AG04450 (cell line): Measurements from ENCODE around the gene SEC16B. TPM values are rescaled to one million over a fixed set of nuclear protein-coding genes. Genes with fewer than 3 reads are reported as not detected.
"Not testable (repeated sequence)": the region's sequence is repeated elsewhere in the genome, so short reads cannot be mapped to it uniquely, and the experiment has no call there.

Experiments
- CTCF ChIA-PET: fragments of 300-600, 350-600 bp; formaldehyde crosslinking; extraction: SDS; loops from one replicate; lab custom pipeline; 2022; ENCODE audit warnings: antibody characterized with exemption, inconsistent platforms; lab: Charles Lee
- POLR2A ChIA-PET: fragments of 350-600 bp; formaldehyde crosslinking; extraction: SDS; loops from one replicate; lab custom pipeline; 2021; ENCODE audit warnings: antibody characterized with exemption, inconsistent platforms; lab: Yijun Ruan, JAX
- DNase-seq: peaks from one replicate; pipeline ENCODE4 v3.0.0-alpha.2; 2011; ENCODE audit warnings: low read depth, low spot score
- H3K27ac ChIP-seq: one replicate; pipeline ENCODE4 v1.5.1; 2012; ENCODE audit warnings: low read depth, low read length, control low read depth
- H3K27me3 ChIP-seq: one replicate; pipeline ENCODE4 v1.6.0; 2012; ENCODE audit warnings: low read length; ENCODE audit not compliant: control insufficient read depth, insufficient read depth
- H3K4me3 ChIP-seq: 2 replicates; pipeline ENCODE4 v1.5.1; 2011; ENCODE audit warnings: mild to moderate bottlenecking, low read depth, low read length, control low read depth
- H3K9me3 ChIP-seq: 2 replicates; pipeline ENCODE4 v1.5.1; 2012; ENCODE audit warnings: low read length; ENCODE audit not compliant: control insufficient read depth, insufficient read depth
- polyA plus RNA-seq: library from polyadenylated mRNA; depleted of rRNA; stranded (reverse); fragments of >200 nt; gene quantifications from 2 replicates; pipeline ENCODE4 v1.2.3, GENCODE V29; 2011
- TF ChIP-seq, protein P1 (sequence below): IDR thresholded peaks from 2 replicates; pipeline ENCODE4 v1.5.1; 2011; ENCODE audit warnings: low read depth, low read length, control low read depth, inconsistent platforms

Gene SEC16B
- polyA plus RNA-seq, 1 experiment: 4.0 TPM

DNA sequence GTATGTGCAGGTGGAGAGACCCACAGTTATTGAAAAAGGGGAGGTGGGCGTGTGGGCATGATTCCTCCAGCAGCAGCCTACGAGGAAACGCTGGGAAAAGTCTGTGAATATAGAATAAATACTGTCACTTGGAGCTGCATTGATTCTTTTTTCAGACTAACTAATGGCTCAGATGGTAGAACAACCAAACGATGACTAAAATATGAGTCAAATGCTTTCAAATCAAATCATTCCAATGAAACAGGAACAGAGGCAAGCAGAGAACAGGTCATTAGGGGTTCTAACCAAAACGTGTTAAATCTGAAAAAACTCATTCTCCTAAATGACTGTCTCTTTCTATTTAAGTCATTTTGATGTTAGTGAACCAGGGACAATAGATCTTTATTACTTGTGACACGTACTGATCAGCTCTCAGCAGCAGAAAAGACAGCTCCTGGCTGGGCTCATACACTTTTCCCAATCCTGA, 35.1 kb upstream of the SEC16B start:
- DNase-seq: no peak
- no peak overlapping the region for H3K4me3 ChIP-seq
- no peaks in the 10 kb centered on the region for H3K9me3 ChIP-seq
- TF ChIP-seq, protein P1, sequence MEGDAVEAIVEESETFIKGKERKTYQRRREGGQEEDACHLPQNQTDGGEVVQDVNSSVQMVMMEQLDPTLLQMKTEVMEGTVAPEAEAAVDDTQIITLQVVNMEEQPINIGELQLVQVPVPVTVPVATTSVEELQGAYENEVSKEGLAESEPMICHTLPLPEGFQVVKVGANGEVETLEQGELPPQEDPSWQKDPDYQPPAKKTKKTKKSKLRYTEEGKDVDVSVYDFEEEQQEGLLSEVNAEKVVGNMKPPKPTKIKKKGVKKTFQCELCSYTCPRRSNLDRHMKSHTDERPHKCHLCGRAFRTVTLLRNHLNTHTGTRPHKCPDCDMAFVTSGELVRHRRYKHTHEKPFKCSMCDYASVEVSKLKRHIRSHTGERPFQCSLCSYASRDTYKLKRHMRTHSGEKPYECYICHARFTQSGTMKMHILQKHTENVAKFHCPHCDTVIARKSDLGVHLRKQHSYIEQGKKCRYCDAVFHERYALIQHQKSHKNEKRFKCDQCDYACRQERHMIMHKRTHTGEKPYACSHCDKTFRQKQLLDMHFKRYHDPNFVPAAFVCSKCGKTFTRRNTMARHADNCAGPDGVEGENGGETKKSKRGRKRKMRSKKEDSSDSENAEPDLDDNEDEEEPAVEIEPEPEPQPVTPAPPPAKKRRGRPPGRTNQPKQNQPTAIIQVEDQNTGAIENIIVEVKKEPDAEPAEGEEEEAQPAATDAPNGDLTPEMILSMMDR: no peak
- ChIA-PET CTCF (interaction anchor here (1.0 kb wide), 1 partner anchor 295 kb away, joined by 3 read pairs; no protein-coding TSS in a partner anchor), POLR2A (no interaction called here)
- no peak overlapping the region for H3K27ac ChIP-seq
- H3K27me3 ChIP-seq: no peaks in the 10 kb centered on the region

DNA sequence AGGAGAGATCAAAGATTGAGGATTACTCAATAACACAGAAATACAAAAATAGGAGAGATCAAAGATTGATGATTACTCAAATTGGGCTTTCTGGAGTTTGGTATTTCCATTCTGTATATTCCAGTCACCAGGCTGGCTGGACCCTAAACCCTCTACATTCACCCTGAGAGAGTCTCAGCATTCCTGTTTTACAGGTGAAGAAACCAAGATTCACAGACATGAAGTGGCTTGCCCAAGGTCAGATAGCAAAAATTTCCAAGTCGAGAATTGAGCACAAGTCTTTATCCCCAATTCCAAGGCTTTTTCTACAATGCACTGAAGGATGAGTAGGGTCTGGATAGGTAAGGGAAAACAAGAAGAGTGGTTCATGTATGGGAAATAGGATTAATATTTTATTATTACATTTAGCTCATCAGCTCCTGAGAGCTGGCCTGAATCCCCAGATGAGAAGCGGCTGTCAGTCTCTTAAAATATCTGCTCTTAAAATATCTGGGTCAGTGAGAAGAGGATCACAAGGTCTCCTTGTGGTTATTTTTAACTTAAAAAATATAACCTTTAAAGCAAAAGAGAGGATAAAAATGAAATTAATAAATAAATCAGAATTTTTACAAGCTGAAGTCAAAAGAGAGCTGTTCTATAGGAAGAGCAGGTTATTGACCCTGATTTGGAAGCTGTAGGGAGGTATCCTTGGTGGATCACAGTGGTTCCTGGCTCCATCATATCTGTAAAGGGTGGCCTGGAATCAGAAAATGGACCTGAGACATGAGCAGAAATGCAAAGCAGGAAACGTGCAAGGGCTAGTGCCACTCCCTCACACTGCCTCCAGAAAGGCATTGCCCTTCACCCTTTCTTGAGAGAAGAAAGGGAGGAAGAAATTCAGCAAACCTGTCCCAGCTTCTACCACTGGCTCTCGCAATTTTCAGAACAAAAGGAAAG, 29.1 kb upstream of the SEC16B start:
- CTCF ChIA-PET: no interaction called here

DNA sequence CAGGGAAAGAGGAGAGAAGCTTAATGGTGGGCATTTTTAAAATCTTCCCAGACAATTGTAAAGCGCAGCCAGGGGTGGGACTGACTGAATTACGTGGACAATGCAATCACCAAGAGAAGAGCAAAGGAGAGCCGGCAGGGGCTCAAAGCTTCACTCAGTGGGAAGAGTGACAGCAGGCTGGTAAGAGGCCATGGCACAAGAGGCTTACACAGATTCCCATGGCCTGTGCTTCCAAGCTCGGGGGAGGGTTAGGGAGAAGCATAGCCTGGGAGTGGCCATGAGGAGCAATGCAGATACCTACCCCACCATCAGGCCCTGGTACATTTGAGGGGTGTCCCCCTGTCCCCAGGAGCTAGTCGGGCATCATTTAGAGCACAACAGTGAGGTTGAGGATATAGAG, 27.1 kb upstream of the SEC16B start:
- Histone ChIP-seq H3K4me3 (no peak overlapping the region), H3K27me3 (peaks cover 2% of the 10 kb centered on the region), H3K9me3 (no peaks in the 10 kb centered on the region), H3K27ac (no peak overlapping the region)
- no peak for DNase-seq
- ChIA-PET CTCF (interaction anchor here (1.3 to 3.2 kb wide), 2 partner anchors 35 to 40 kb away, joined by 3 to 14 read pairs; no protein-coding TSS in a partner anchor), POLR2A (no interaction called here)
- TF ChIP-seq, protein P1: no peak

More for the DNA sequence above, 29.1 kb upstream of the SEC16B start:
- no peaks in the 10 kb centered on the region for H3K9me3 ChIP-seq
- POLR2A ChIA-PET: no interaction called here
- H3K27ac ChIP-seq: no peak overlapping the region
- no peak for DNase-seq
- peaks cover 2% of the 10 kb centered on the region for H3K27me3 ChIP-seq
- H3K4me3 ChIP-seq: no peak overlapping the region
- TF ChIP-seq, protein P1: no peak

DNA sequence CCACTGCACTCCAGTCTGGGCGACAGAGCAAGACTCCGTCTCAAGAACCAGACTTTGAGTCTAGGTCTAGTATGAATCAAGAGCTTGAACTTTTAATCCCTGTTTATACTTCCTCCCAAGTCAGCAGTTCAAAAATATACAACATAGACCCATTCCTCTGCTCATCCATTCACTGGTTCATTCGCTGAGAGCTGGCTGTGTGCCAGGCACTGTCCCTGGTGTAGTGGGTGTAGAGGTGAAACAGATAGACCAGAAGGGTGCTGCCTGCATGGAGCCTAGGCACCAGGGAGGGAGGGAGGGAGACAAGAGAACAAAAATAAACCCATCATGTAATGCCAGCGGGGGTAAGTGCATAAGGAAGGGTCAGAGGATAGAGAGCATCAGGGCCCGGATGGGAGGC, 25.5 kb upstream of the SEC16B start:
- CTCF ChIA-PET: interaction anchor here (0.9 to 3.2 kb wide), 3 partner anchors 9 to 288 kb away, joined by 3 to 14 read pairs (median 5); no protein-coding TSS in a partner anchor
- TF ChIP-seq, protein P1: no peak
- Histone ChIP-seq H3K27ac (no peak overlapping the region), H3K4me3 (no peak overlapping the region), H3K27me3 (peaks cover 2% of the 10 kb centered on the region), H3K9me3 (no peaks in the 10 kb centered on the region)
- POLR2A ChIA-PET: no interaction called here
- DNase-seq: no peak

DNA sequence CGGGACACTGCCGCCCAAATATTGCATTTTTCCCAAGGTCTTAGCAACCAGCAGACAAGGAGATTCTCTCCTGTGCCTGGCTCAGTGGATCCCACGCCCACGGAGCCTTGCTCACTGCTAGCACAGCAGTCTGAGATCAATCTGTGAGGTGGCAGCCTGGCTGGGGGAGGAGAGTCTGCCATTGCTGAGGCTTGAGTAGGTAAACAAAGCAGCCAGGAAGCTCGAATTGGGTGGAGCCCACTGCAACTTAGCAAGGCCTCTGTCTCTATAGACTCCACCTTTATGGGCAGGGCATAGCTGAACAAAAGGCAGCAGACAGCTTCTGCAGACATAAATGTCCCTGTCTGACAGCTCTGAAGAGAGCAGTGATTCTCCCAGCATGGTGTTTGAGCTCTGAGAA, 16.4 kb upstream of the SEC16B start:
- DNase-seq, H3K27me3 ChIP-seq, H3K4me3 ChIP-seq, H3K9me3 ChIP-seq, H3K27ac ChIP-seq, POLR2A ChIA-PET: not testable (repeated sequence)
- CTCF ChIA-PET: interaction anchor here (0.6 to 1.1 kb wide), 3 partner anchors 46 to 517 kb away, joined by 3 to 5 read pairs (median 3); no protein-coding TSS in a partner anchor
